HCEC 1CT (cell line): ENCODE results near the gene JMJD1C.
"Not testable (repeated sequence)": the region's sequence is repeated elsewhere in the genome, so short reads cannot be mapped to it uniquely, and the experiment has no call there.

Experiments used
- DNase-seq: peaks from one replicate; pipeline ENCODE4 v3.0.0-alpha.2; 2017

JMJD1C gene, protein sequence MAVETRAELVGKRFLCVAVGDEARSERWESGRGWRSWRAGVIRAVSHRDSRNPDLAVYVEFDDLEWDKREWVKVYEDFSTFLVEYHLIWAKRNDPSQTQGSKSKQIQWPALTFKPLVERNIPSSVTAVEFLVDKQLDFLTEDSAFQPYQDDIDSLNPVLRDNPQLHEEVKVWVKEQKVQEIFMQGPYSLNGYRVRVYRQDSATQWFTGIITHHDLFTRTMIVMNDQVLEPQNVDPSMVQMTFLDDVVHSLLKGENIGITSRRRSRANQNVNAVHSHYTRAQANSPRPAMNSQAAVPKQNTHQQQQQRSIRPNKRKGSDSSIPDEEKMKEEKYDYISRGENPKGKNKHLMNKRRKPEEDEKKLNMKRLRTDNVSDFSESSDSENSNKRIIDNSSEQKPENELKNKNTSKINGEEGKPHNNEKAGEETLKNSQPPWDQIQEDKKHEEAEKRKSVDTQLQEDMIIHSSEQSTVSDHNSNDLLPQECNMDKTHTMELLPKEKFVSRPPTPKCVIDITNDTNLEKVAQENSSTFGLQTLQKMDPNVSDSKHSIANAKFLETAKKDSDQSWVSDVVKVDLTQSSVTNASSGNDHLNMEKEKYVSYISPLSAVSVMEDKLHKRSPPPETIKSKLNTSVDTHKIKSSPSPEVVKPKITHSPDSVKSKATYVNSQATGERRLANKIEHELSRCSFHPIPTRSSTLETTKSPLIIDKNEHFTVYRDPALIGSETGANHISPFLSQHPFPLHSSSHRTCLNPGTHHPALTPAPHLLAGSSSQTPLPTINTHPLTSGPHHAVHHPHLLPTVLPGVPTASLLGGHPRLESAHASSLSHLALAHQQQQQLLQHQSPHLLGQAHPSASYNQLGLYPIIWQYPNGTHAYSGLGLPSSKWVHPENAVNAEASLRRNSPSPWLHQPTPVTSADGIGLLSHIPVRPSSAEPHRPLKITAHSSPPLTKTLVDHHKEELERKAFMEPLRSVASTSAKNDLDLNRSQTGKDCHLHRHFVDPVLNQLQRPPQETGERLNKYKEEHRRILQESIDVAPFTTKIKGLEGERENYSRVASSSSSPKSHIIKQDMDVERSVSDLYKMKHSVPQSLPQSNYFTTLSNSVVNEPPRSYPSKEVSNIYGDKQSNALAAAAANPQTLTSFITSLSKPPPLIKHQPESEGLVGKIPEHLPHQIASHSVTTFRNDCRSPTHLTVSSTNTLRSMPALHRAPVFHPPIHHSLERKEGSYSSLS (N-terminal part only)

DNA sequence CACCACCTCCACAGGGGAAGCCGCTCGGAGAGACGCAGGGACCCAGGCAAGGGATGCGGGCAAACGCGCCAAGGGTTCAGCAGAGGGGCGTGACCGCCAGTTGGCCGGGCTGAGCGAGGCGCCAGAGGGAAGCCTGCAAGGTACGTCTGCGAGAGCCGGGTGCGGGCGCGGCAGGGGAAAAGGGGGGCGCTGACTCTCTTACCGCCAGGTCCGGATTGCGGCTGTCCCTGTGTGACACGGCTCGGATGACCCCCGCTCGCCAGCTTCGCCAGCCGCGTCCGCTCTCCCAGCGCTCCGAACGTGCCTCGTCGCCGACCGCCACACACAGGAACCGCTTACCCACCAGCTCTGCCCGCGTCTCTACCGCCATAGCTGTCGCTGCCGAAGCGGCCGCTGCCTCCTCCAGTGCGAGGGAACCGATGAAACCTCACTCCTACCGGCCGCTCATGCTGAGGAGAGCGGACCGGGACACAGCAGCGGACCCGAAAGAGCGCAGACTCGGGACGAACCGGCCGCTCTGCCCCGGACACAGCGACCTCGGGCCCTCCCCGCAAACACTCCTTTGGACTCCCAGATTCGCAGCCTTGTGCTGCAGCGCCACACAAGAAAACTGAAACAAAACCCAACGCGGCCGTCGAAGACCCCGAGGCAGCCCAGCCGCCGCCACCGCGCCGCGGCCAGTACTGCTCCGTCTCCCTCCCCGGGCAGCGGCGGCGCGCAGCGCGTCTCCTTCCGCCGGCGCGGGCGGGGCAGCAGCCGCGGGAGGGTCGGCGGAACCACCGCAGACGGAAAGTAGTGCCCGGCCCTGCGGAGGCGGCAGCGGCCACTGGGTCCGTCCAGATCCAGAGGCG is at the start of gene JMJD1C:
JMJD1C (minus strand) TSS at position 685 of the 851 bp plus-strand sequence; CDS start at position 370, 315 bp downstream.
- peak; percentile 83 for DNase-seq

DNA sequence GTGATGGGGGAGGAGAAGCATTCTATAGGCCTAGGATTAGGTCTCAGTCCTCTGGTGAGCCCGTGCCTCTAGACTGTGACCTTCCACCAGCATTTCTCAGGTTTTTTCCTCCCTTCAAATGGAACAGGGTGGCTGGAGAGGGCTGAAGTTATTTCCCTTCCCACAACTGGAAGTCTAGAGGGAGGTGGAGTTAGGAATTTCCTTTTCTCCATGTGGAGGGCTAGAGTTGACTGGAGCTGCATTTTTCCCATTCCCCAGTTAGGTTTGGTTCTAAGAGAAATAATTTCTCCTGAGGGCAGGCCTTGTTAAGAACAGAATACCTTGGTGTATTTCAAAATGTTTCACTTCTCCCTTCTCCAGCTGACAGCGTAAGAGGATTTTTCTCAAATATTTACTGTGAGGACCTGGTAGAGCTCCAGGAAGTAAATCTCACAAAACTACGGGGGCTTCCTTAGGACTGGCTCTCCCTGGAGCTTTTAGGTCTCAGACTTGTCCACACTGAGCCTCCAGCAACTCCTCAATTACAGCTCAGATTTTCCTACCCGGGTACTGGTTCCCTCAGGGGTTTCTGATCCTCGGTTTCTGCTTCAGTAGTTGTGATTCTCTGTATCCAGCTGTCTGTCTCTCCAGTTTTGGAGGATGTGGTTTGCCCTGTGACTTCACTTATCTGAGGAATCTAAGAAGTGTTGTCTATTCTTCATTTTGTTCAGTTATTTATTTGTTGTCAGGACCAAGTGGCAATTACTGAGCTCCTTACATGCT is 49.4 kb upstream of the JMJD1C start:
- DNase-seq, result peak; percentile 77

DNA sequence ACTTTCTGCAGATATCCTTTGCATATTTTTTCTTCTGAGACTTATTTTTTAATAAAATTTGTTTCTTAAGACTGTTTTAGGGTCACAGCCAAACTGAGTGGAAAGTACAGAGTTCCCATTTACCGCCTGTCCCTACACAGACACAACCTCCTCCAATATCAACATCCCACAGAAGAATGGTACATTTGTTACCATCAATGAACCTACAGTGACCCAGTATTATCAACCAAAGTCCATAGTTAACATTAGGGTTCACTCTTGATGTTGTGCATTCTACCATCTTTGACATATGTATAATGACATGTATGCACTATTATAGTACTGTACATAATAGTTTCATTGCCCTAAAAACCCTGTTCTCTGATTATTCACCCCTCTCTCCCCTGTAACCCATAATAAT is 40.8 kb upstream of the JMJD1C start:
- no peak for DNase-seq

DNA sequence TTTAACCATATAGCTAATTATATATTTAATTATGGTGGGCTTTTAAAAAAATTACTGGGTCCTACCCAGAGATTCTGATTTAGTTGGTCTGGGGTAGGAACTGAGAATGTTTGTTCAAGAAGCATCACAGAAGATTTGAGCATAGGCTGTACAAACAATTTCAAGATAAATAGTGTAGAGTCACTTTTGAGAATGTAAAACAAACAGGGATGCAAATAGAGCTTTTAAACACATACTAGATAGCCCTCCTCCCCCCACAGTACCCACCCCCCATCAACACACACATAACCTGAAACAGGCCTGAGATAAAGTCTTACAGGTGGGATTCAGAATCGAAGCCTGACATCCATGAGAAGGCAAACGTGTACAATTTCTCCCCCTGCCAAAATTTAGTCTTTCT is 39.8 kb upstream of the JMJD1C start:
- DNase-seq, result no peak

DNA sequence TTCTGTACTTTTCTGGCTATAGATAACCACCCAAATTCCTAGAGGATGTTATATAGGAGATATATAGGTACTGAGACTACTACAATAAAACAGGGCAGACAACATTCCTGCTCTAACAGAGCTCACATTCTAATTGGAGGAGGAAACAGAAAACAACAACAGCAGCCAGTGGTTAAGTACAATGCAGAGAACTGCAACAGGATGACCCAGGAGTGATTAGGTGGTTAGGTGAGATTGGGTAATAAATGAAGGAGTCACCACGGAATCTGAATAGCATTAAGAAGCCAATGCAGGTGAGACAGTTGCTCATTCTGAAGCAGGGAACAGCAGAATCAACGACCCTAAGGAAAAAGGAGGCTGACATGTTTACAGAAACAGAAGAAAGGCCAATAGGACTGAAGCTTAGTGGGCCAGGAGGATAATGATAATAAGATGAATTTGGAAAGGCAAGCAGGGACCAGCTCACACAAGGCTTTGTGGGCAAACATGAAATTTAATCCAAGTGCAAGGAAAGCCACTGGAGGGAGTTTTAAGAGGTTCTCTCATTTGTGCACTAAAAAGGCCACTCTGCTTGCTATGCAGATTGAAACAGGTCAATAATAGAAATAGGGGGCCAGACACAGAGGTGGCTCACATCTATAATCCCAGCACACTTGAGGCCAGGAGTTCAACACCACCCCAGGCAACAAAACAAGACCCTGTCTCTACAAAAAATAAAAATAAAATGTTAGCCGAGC is 38.5 kb upstream of the JMJD1C start:
- no peak for DNase-seq

DNA sequence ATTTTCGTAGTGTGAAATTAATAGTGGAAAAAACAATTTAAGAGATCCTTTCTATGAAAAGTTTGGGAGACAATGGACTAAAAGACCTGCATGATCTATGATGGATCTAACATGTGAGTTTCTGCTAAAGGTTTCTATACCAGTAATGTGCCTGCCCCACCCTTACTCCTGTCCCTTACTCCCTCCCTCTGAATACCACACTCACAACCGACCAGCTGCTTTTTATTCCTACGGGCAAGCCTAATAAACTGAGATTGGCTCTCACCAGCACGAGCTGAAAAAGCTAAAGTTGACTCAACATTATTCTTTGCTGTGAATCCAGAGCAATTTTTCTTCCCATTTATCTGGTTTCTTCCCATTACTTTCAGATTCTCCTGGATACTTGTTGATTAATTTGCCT is 37.6 kb upstream of the JMJD1C start:
- no peak for DNase-seq

DNA sequence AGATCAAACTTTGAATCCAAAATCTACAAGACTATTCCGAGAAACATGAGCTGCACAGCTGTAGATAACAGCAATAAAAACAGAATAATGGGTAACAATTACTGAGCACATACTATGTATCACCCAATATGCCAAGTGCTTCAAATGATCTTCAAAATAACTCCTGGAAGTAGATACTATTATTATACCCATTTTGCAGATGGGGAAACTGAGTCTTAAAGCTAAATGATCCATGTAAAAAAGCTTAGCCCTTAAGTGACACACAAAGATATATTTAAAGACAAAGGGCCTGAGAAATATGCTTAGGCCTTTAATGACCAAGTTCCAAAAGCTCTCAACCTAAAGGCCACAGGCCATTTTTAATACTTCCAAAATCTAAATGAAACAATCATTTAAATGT is 37.1 kb upstream of the JMJD1C start:
- no peak for DNase-seq

DNA sequence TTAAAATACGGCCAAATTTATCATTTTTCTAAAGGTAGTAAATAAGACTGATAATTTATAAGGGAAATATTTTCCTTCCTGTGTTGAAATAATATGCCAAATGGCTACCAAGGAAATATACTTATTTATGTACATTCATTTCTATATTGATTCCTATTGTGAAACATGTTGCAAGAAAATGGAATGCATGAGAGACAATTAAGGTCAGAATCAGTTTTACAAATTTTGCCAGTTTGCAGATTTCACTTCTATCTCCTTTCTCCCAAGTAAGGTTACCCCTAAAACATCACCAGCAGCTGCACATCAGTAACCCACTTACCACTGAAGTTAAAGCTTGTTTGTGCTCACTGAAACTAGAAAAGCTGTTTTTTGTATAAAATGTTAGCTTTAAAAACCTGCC is 36.2 kb upstream of the JMJD1C start:
- DNase-seq, result no peak

DNA sequence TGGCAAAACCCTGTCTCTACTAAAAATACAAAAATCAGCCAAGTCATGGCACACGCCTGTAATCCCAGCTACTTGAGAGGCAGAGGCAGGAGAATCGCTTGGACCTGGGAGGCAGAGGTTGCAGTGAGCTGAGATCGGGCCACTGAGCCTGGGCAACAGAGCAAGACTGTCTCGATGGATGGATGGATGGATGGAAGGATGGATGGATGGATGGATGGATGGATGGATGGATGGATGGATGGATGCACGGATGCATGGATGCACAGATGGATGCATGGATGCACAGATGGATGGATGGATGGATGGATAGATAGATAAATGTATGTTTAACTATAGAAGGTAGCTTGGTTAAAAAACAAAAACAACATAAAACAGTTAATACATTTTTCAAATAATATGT is 34.8 kb upstream of the JMJD1C start:
- not testable (repeated sequence) for DNase-seq

DNA sequence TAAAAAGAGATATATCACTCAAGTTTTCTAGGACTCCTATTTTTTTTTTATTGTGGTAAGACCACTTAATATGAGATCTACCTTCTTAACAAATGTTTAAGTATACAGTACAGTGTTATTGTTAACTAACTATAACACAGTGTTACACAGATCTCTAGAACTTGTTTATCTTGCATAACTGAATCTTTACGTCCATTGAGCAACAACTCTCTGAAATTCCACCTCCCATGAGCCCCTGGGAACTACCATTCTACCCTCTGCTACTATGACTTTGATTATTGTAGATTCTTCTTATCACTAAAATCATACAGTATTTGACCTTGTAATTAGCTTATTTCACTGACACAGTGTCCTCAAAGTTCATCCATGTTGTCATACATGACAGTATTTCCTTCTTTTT is 32.9 kb upstream of the JMJD1C start:
- DNase-seq, result no peak

DNA sequence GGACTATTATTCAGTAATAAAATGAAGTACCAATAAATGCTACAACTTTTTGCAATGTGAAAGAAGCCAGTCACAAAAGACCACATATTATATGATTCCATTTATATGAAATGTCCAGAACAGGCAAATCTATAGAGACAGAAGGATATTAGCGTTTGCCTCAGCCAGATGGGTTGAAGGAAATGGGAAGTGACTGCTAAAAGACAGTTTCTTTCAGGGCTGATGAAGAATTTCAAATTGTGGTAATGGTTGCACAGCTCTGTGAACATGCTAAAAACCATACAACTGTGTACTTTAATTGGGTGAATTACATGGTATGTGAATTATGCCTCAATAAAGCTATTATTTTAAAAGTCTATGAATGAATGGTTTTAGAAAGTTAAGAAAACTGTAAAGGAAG is 31.5 kb upstream of the JMJD1C start:
- no peak for DNase-seq

DNA sequence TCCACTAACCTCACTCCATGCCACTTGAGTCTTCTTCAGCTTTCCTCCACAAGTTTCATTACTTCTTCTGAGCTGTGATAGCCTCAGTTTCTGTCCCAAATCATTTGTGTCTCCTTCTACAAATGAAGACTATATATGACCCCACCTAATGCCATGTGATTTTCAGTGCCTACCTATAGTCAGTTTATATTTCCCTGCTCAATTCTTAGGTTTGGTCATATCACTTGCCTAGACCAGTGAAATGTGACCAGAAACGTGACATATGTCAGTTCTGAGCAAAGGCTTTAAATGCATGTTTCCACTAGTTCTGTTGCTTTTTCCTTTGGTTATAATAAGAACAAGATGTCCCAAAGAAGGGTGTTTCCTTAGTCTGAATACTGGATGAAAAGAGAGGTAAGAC is 30.8 kb upstream of the JMJD1C start:
- DNase-seq, result no peak

DNA sequence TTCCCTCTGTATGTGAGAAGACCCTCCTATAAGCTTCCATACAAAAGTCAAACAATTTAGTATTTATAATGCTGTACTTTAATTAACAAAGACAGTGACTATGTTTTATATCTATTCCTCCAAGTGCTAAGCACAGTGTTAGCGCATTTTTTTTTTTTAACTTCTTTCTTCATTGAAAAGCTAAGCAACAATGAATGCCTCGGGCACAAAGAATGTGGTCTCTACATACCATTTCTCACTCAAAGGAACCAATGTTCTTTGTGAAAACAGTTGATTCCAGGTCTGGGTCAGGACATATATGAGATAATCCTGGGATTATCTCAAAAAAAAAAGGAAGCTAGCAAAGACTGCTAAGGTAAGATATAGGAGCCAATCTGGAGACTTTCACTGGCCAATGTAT is 29.2 kb upstream of the JMJD1C start:
- no peak for DNase-seq

DNA sequence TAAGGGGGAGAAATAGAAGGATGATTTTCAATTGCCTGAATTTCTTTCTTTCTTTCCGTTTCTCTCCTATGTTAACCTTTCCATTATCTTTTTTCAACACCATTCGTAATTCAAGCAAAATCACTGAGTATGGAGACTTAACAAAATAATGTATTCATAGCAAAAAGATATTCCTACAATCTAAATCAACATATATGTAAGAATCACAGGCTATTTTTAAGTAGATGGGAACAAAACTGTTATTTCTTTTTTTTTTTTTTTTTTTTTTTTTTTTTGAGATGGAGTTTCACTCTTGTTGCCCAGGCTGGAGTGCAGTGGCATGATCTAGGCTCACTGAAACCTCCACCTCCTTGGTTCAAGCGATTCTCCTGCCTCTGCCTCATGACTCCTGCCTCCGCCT is 27.2 kb upstream of the JMJD1C start:
- DNase-seq, result no peak

DNA sequence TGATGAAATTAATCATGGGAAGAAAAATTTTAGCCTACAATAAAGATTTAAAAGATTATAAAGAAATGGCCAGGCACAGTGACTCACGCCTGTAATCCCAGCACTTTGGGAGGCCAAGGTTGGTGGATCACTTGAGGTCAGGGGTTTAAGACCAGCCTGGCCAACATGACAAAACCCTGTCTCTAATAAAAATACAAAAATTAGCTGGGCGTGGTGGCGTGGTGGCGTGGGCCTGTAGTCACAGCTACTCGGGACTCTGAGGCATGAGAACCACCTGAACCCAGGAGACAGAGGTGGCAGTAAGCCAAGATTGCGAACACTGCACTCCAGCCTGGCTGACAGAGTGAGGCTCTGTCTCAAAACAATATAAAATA is 26.5 kb upstream of the JMJD1C start:
- peak; percentile 53 for DNase-seq

DNA sequence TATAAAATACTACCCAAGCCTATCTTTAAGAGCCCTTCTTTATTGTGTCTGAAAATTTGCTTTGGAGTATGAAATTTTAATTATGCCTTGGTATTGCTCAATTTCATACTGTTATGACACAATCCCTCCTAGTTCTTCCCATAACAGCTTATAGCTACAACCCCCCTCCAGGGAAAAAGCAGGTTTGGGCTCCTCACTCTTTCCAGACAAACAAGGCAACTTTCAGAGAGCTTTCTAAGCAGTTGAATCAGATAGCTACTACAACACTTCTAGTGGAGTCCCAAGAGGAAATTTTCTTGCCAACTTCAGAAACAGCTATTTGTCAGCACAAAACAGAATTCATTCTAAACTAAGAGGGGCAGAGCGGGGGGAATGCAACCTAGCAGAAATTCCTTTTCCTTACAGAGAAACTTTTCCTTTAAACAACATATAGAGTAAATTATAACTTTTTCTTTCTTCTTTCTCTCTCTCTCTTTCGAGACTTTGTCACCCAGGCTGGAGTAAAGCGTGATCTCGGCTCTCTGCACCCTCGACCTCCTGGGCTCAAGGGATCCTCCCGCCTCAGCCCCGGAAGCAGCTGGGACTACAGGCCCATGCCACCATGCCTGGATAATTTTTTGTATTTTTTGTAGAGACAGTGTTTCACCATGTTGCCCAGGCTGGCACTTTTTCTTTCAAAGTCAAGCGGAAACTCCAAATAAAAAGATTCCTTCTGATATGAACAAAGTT is 26.0 kb upstream of the JMJD1C start:
- peak; percentile 80 for DNase-seq

DNA sequence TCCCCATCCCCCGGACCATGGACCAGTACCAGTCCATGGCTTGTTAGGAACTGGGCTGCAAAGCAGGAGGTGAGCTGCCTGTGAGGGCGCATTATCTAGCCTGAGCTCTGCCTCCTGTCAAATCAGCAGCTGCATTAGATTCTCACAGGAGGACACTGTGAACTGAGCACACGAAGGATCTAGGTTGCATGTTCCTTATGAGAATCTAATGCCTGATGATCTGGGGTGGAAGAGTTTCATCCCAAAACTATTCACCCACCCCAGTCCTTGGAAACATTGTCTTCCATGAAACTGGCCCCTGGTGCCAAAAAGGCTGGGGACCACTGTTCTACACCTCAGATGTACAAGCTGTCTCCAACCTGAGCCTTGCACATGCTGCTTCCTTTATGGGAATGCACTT is 24.1 kb upstream of the JMJD1C start:
- DNase-seq, result no peak

DNA sequence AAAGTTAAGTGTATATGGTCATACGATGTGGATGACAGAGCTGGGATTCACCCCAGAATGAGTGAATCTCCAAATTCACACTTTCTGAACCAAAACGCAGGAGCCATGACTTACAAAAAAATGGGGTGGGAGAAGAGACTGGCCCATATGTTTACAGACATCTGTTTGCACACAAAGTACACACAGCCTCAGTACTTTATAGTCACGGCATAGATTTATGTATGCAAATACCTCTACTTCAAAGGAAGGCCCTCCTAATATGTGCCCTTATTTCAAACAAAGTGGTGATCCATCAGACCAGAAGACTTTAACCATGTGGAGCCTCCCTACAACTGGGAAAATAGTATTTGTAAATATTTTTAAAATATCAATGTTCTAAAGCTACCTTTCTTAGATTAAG is 22.2 kb upstream of the JMJD1C start:
- no peak for DNase-seq

DNA sequence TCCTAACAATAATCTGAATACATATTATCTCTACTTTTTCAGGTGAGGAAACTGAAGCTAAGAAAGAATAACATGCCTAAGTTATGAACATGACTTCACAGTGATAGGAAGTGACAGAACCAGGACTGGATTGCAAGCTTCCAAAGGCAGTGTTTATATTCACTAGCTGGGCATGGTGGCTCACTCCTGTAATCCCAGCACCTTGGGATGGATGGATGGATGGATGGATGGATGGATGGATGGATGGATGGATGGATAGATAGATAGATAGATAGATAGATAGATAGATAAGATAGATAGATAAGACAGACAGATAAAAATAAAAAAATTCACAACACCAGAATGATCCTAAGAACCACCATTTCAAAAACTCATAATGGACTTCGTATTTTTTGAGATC is 18.2 kb upstream of the JMJD1C start:
- DNase-seq, result no peak

DNA sequence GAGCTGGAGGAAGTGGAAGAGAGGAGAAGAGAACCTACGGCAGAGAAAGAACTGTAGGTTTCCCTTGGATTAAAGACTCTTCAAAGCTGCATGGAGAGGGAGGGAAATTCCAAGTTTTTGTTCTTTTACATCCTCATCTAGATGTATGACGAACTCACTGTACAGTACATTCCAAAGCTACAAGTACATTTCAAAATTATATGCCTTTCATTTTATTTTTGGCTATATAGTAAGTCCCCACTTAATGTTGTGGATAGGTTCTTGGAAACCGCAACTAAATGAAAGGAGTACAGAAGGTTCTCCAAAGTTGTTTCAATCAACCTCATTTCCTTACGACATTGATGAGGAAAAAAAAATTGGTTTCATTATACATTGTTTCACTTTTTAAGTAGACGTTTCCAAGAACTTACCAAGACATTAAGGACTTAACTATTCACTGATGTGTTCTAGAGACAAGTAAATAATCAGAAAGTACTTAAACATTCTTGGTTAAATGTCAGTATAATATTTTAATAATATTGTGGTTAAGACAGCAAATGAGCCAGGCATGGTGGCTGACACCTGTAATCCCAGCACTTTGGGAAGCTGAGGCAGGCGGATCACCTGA is 16.1 kb upstream of the JMJD1C start:
- DNase-seq, result no peak
